HL-60 (cell line): Measurements from ENCODE around the gene PROM2.

Experiments used
- DNase-seq, 2 experiments: peaks; one replicate each; pipeline ENCODE4 v3.0.0-alpha.2; 2010 to 2020; ENCODE audit warnings: low read depth in 1 of 2, low spot score in 1 of 2
- H3K27ac ChIP-seq: fragments of 250-450 bp; sonication (Bioruptor Pico); replicated peaks from 2 replicates; pipeline ENCODE4 v1.5.1; 2020; ENCODE audit warnings: mild to moderate bottlenecking, moderate library complexity
- H3K27me3 ChIP-seq: fragments of 250-450 bp; sonication (Bioruptor Pico); 2 replicates; pipeline ENCODE4 v1.5.1; 2021; ENCODE audit warnings: mild to moderate bottlenecking, moderate library complexity; ENCODE audit not compliant: insufficient read depth, poor library complexity, severe bottlenecking
- H3K4me3 ChIP-seq: replicated peaks from 2 replicates; pipeline ENCODE4 v1.5.1; 2011; ENCODE audit warnings: mild to moderate bottlenecking, control low read depth, low read length; ENCODE audit not compliant: insufficient read depth
- CTCF ChIP-seq: IDR thresholded peaks from one replicate; pipeline ENCODE4 v1.5.1; 2011; ENCODE audit warnings: low read length, control low read depth, inconsistent platforms; ENCODE audit not compliant: insufficient read depth
- GABPA ChIP-seq: IDR thresholded peaks from 2 replicates; pipeline ENCODE4 v1.6.1; 2012; ENCODE audit warnings: low read depth
- POLR2AphosphoS5 ChIP-seq: IDR thresholded peaks from 2 replicates; pipeline ENCODE4 v1.6.1; 2012; ENCODE audit warnings: low read depth
- REST ChIP-seq: IDR thresholded peaks from 2 replicates; pipeline ENCODE4 v1.6.1; 2012; ENCODE audit warnings: low read depth; ENCODE audit not compliant: insufficient replicate concordance
- SPI1 ChIP-seq: IDR thresholded peaks from 2 replicates; pipeline ENCODE4 v1.6.1; 2012; ENCODE audit warnings: low read depth, mild to moderate bottlenecking, borderline replicate concordance

PROM2 gene

GRCh38 chr2:95295376-95295775, 21.1 kb downstream of the PROM2 start:
- no peaks in the 10 kb centered on the region for H3K27me3 ChIP-seq
- TF ChIP-seq SPI1, result no peak
- H3K4me3 ChIP-seq, result no peak overlapping the region

GRCh38 chr2:95296011-95296410, 21.8 kb downstream of the PROM2 start:
- Histone ChIP-seq H3K27ac (no peak overlapping the region), H3K27me3 (no peaks in the 10 kb centered on the region), H3K4me3 (no peak overlapping the region)
- TF ChIP-seq SPI1, result no peak
- no peak for TF ChIP-seq REST
- no peak for TF ChIP-seq CTCF
- TF ChIP-seq GABPA, result no peak
- TF ChIP-seq POLR2AphosphoS5, result no peak
- no peak for DNase-seq

More at GRCh38 chr2:95295376-95295775, 21.1 kb downstream of the PROM2 start:
- no peak overlapping the region for H3K27ac ChIP-seq
- no peak for DNase-seq

GRCh38 chr2:95296880-95297487, 22.7 kb downstream of the PROM2 start, which contains the start of gene KCNIP3:
KCNIP3 (plus strand) TSS chr2:95297347; CDS start chr2:95297439, 92 bp downstream.
- TF ChIP-seq CTCF (no peak), GABPA (no peak), SPI1 (no peak), POLR2AphosphoS5 (no peak), REST (no peak)
- no peak for DNase-seq
- Histone ChIP-seq H3K27ac (no peak within 1 kb of the TSS), H3K4me3 (no peak within 1 kb of the TSS), H3K27me3 (no peaks in the 10 kb centered on the region)

GRCh38 chr2:95297639-95298395, 23.6 kb downstream of the PROM2 start:
- Histone ChIP-seq H3K27me3 (no peaks in the 10 kb centered on the region), H3K27ac (no peak overlapping the region), H3K4me3 (no peak overlapping the region)
- no peak for DNase-seq
- no peak for TF ChIP-seq REST
- TF ChIP-seq GABPA, result no peak
- no peak for TF ChIP-seq SPI1
- TF ChIP-seq POLR2AphosphoS5, result no peak
- TF ChIP-seq CTCF, result no peak
